ENCODE data around the gene KLC4.
A peak's percentile ranks its signal among the peaks of the same experiment; 100 is the strongest.

Gene KLC4

DNA sequence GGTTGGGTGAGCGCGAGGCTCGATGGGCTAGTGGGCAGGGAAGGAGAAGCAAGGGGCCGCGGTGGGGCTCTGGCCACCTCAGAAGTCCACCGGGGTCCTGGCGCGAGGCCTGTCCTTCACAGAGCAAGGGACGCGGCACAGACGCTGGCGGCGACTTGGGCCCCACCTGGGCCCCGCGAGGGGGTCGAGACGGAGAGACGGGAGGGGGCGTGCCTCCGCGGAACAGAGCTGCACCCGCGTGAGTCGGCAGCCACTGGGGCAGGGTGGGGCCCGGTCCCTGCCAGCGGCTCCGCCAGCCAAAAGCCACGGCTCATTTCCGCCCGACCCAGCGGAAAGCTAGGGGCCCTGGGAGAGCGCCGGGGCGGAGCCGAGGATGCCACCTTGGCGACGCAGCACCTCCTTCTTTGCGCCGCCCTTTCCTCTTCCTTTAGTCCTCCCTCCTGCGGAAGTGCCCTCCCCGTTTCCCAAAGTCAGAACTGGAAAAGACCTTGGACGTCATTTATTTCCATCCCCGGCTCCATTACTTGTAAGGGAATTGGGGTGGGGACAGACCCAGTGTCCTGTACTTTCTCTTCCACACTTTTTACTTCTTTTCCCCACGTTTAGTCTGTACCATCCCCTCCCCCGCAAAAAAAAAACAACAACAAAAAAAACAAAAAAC is 5.8 kb upstream of the KLC4 start, which contains the start of gene CUL7:
Gene CUL7 (minus strand): TSS at position 307 of the 661 bp plus-strand sequence. CDS start 1,063 bp downstream, outside the sequence.
- peak within 1 kb of the TSS; percentile 75 for H3K4me3 ChIP-seq (ENCODE audit: low read depth, low read length)
- in situ Hi-C loops (cut with HindIII; ENCODE audit: low sequenced_read_pairs) = no loop called here
- DNase-seq (ENCODE audit: low read depth, low spot score) = peak; percentile 95
- TF ChIP-seq, protein P1, sequence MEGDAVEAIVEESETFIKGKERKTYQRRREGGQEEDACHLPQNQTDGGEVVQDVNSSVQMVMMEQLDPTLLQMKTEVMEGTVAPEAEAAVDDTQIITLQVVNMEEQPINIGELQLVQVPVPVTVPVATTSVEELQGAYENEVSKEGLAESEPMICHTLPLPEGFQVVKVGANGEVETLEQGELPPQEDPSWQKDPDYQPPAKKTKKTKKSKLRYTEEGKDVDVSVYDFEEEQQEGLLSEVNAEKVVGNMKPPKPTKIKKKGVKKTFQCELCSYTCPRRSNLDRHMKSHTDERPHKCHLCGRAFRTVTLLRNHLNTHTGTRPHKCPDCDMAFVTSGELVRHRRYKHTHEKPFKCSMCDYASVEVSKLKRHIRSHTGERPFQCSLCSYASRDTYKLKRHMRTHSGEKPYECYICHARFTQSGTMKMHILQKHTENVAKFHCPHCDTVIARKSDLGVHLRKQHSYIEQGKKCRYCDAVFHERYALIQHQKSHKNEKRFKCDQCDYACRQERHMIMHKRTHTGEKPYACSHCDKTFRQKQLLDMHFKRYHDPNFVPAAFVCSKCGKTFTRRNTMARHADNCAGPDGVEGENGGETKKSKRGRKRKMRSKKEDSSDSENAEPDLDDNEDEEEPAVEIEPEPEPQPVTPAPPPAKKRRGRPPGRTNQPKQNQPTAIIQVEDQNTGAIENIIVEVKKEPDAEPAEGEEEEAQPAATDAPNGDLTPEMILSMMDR (IDR thresholded peaks at IDR 0.05; ENCODE audit: low read depth, low read length) = no peak

DNA sequence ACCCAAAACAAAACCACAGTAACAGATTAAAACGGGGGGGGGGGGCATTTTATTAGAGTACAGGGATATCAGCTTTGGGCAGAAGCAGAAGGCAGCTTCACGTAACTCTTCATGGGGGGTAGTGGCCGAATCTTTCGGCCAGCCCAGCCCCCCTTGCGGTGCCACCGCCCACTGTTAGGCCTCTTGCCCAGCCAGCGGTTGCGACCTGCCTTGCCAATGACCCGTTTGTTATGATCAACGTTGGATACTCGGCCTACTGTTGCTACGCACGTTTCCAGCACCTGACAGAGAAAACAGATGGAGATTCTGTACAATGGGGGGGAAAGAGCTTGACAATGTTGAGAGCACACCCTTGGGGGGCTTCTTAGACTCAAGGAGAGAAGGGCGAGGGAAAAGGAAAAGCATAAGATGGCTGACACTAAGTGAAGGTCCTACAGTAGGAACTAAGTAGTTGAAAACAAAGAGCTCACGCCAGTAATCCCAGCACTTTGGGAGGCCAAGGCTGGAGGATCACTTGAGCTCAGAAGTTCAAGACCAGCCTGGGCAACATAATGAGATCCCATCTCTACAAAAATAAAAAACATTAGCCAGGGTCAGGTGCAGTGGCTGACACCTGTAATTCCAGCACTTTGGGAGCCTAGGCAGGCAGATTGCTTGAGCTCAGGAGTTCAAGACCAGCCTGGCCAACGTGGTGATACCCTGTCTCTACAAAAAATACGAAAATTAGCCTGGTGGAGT is 5.1 kb upstream of the KLC4 start:
- in situ Hi-C loops (cut with HindIII; ENCODE audit: low sequenced_read_pairs) = no loop called here
- DNase-seq (ENCODE audit: low read depth, low spot score) = peak; percentile 12
- TF ChIP-seq, protein P1 (IDR thresholded peaks at IDR 0.05; ENCODE audit: low read depth, low read length) = no peak
- H3K4me3 ChIP-seq (ENCODE audit: low read depth, low read length) = peak overlapping the region; percentile 75

DNA sequence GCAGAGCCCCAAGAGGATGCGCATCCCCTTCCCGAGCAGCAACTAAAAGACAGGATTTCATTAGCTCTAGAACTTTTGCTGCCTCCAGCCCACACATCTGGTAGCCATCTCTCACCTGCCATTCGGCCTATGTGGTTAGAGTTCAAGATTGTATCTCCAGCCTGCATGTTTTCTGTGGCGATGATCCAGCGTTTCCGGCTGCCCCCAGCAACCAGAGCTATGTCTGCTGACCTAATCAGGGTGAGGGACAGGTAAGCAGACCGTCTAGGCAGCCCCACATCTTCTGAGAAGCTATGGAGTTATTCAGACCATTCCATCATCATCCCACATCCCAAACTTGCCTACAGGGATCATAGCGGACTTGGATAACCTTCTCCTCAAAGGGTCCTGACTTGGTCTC is 3.5 kb upstream of the KLC4 start:
- DNase-seq (ENCODE audit: low read depth, low spot score) = no peak
- TF ChIP-seq, protein P1 (IDR thresholded peaks at IDR 0.05; ENCODE audit: low read depth, low read length) = no peak
- no peak overlapping the region for H3K4me3 ChIP-seq (ENCODE audit: low read depth, low read length)
- in situ Hi-C loops (cut with HindIII; ENCODE audit: low sequenced_read_pairs) = no loop called here

DNA sequence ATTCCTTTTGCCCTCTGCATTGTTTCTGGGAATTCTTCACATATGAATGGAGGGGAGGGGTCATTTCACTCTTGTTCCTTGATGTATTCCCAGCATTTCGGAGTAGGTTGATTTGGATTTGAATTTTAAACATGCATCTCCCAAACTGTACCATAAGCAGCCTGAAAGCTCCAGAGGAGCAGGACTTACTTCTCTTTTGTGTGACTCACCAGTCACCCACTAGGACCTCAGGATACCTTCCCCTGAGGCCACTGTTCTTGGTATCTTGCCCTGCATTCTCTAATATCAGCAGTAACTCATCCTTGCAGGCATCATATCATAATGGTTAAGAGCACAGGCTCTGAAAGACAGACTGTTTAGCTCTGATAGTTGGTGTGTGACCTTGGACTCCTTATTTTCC is 900 bp upstream of the KLC4 start:
- in situ Hi-C loops (cut with HindIII; ENCODE audit: low sequenced_read_pairs) = no loop called here
- TF ChIP-seq, protein P1 (IDR thresholded peaks at IDR 0.05; ENCODE audit: low read depth, low read length) = no peak
- H3K4me3 ChIP-seq (ENCODE audit: low read depth, low read length) = peak overlapping the region; percentile 82
- no peak for DNase-seq (ENCODE audit: low read depth, low spot score)

DNA sequence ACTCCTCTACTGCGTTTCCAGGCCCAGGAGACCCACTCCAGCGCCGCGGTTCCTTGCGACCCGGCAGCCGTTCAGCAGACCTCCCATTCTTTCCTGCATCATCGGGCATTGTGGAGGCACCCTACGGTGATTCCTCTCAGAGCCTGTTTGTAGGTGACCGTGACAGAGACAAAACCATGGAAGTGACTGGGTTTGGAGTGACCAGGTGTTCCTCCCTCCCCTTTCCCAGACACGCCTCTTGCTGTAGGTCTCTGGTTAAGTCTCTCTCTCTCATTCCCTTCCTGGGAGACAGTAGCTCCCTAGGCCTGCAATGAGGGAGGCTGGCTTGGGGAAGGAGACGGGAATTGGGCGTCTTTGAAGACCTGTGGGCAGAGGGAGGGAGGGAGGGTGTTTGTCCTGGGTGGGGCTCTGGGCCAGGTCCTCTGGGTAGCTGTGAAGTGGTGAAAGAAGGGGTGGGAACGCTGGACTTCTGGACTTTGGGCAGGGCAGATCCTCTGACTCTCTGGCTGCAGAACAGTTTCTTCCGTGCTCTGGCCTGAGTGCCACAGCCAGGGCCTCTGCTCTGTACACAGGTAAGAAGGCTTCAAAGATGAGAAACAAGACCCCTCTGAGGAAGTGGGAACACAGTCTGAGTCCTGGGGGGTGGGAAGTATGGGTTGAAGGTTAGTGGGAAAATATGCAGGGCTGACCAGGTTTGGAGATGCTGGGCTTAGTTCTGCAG is 763 bp downstream of the KLC4 start:
- peak overlapping the region; percentile 82 for H3K4me3 ChIP-seq (ENCODE audit: low read depth, low read length)
- TF ChIP-seq, protein P1 (IDR thresholded peaks at IDR 0.05; ENCODE audit: low read depth, low read length) = no peak
- no peak for DNase-seq (ENCODE audit: low read depth, low spot score)
- in situ Hi-C loops (cut with HindIII; ENCODE audit: low sequenced_read_pairs) = no loop called here

DNA sequence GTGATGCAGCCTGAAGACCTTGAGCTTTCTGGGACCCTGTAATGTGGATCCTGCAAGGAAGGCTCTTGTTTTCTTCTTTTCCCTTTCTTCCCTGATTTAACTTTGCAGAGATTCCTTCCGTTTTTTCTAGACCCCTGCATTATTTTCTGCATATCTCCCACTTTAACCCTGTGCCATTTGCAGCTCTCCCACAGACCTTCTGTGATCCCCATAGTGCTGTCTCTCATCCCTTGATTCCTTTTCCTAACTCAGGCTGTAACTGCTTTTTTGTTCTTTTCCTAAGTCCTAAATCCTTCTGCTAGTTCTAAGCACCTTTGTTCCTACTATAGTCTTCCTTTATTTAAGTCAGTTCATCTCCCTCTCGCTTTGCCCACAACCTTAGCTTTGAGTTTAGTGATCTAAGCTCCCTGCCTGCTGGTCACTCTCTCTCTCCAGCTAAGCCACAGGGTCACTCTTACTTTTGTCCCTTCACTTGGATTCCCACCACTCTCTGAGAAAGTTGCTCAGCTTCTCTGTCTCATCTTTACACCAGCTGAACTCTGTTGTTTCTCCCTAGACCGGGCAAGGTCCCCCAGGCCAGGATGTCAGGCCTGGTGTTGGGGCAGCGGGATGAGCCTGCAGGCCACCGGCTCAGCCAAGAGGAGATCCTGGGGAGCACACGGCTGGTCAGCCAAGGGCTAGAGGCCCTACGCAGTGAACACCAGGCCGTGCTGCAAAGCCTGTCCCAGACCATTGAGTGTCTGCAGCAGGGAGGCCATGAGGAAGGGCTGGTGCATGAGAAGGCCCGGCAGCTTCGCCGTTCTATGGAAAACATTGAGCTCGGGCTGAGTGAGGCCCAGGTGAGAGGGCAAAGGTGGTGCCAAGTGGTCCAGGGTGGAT is 1.6 kb downstream of the KLC4 start:
- in situ Hi-C loops (cut with HindIII; ENCODE audit: low sequenced_read_pairs) = no loop called here
- no peak for DNase-seq (ENCODE audit: low read depth, low spot score)
- no peak overlapping the region for H3K4me3 ChIP-seq (ENCODE audit: low read depth, low read length)

More for the DNA sequence above, 1.6 kb downstream of the KLC4 start:
- TF ChIP-seq, protein P1 (IDR thresholded peaks at IDR 0.05; ENCODE audit: low read depth, low read length) = no peak
